ENCODE results near the gene C7orf57.

The C7orf57 gene

DNA sequence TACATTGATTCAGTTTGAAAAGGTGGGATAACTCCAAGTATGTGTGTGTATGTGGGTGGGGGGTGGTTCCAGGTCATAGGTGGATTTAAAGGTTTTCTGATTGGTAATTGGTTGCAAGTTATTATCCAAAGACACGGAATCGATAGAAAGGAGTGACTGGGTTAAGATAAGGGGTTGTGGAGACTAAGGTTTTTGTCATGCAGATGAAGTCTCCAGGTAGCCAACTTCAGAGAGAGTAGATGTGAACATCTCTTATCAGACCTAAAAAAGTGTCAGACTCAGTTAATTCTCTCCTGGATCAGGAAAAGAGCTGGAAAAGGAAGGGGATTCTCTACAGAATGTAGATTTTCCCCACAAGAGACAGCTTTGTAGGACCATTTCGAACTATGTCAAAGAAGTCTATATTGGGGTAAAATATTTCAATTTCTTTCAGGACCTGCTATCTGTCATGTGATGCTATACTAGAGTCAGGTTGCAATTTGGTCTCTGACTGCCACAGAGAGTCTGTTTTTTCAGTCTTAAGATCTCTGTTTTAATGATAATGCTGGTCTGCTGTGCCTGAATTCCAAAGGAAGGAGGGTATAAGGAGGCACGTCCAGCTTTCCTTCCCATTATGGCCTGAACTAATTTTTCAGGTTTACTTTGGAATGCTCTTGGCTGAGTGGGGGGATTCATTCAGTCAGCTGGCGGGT lies 3.6 kb downstream of the C7orf57 start:
- Histone ChIP-seq H3K4ac (ENCODE audit: low read depth in 1 of 2, low read length in 2 of 2) (no peak overlapping the region), H4K8ac (ENCODE audit: low read length) (no peak overlapping the region), H3K23ac (ENCODE audit: low read length in 2 of 2) (no peak overlapping the region), H3K18ac (ENCODE audit: low read depth in 1 of 2, low read length in 2 of 2) (no peak overlapping the region), H3K4me3 (ENCODE audit: insufficient read depth in 1 of 2, low read depth in 1 of 2, low read length in 2 of 2) (no peak overlapping the region), H3K36me3 (ENCODE audit: control insufficient read depth in 1 of 2, insufficient read depth in 2 of 2, low read depth in 1 of 2, low read length in 2 of 2) (no peaks in the 10 kb centered on the region), H3K14ac (ENCODE audit: low read length in 2 of 2) (no peak overlapping the region), H2AK5ac (ENCODE audit: low read length, severe bottlenecking) (no peak overlapping the region), H2BK12ac (ENCODE audit: low read length in 2 of 2) (no peak overlapping the region), H2BK120ac (ENCODE audit: low read depth, low read length) (no peak overlapping the region), H3K79me1 (replicated peaks; ENCODE audit: low read length, poor library complexity, severe bottlenecking) (no peaks in the 10 kb centered on the region), H3K9me3 (ENCODE audit: control insufficient read depth, low read length) (no peaks in the 10 kb centered on the region), H3K27me3 (ENCODE audit: control insufficient read depth in 1 of 2, insufficient read depth in 1 of 2, low read length in 2 of 2) (peaks cover 14 to 30% of the 10 kb centered on the region in 2 experiments), H2BK15ac (ENCODE audit: low read depth, poor library complexity, severe bottlenecking) (no peak overlapping the region), H4K91ac (ENCODE audit: low read length) (no peak overlapping the region), H3K9ac (ENCODE audit: low read length) (no peak overlapping the region), H3K4me2 (ENCODE audit: low read length, poor library complexity, severe bottlenecking) (no peak overlapping the region), H2AFZ (ENCODE audit: low read depth, low read length) (no peak overlapping the region), H2BK5ac (ENCODE audit: low read depth, low read length, poor library complexity, severe bottlenecking) (no peak overlapping the region), H3K27ac (ENCODE audit: low read length, poor library complexity, severe bottlenecking) (no peak overlapping the region), H3K4me1 (ENCODE audit: control insufficient read depth, insufficient read depth, low read depth, low read length) (peaks cover 17% of the 10 kb centered on the region)
- 21% methylated on average over 3 of the region's 5 CpGs for WGBS
- no peak for DNase-seq

DNA sequence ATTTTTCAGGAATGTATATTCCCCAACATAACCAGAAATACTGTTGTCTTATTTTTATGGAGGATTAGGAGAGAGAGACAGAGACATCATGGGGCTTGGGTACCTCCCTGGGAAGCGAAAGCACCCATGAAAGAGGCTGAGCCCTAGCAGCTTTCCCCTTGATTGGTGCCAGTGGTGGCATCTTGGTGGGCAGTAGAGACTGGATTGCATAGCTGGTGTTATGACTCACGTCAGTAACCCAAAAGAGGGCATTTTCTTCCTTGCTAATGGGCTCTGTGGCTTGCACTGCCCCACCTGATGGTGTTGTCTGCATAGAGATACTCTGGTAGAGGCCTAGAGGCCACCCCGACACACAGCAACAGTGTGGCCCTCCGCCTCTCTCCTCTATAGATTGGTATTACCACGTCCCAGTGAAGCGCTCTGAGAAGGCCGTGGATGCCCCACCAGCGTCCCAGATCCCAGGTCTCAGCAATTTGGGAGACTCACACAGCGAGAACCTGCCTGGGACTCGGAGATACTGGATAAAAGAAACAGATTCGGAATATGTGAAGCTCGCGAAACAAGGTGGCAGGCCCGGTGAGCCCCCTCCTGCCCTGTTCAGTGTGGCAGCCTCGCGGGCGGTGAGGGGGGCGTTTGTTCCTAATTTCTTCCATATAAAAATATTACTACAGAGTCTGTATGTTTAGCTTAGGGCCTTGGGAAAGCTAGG lies 5.8 kb downstream of the C7orf57 start:
- Histone ChIP-seq H3K9me3 (ENCODE audit: control insufficient read depth, low read length) (no peaks in the 10 kb centered on the region), H3K4ac (ENCODE audit: low read depth in 1 of 2, low read length in 2 of 2) (peak overlapping the region in 1 of 2 experiments; percentile 71), H2AK5ac (ENCODE audit: low read length, severe bottlenecking) (no peak overlapping the region), H2BK12ac (ENCODE audit: low read length in 2 of 2) (peak overlapping the region; percentile 59 to 69), H2BK5ac (ENCODE audit: low read depth, low read length, poor library complexity, severe bottlenecking) (no peak overlapping the region), H2BK15ac (ENCODE audit: low read depth, poor library complexity, severe bottlenecking) (peak overlapping the region; percentile 17), H3K27me3 (ENCODE audit: control insufficient read depth in 1 of 2, insufficient read depth in 1 of 2, low read length in 2 of 2) (peaks cover 8 to 20% of the 10 kb centered on the region in 2 experiments), H4K91ac (ENCODE audit: low read length) (peak overlapping the region; percentile 3), H3K27ac (ENCODE audit: low read length, poor library complexity, severe bottlenecking) (no peak overlapping the region), H3K79me1 (replicated peaks; ENCODE audit: low read length, poor library complexity, severe bottlenecking) (no peaks in the 10 kb centered on the region), H2AFZ (ENCODE audit: low read depth, low read length) (no peak overlapping the region), H4K8ac (ENCODE audit: low read length) (no peak overlapping the region), H3K4me3 (ENCODE audit: insufficient read depth in 1 of 2, low read depth in 1 of 2, low read length in 2 of 2) (no peak overlapping the region), H3K9ac (ENCODE audit: low read length) (no peak overlapping the region), H3K23ac (ENCODE audit: low read length in 2 of 2) (no peak overlapping the region), H3K18ac (ENCODE audit: low read depth in 1 of 2, low read length in 2 of 2) (peak overlapping the region in 1 of 2 experiments; percentile 79), H3K4me2 (ENCODE audit: low read length, poor library complexity, severe bottlenecking) (no peak overlapping the region), H3K36me3 (ENCODE audit: control insufficient read depth in 1 of 2, insufficient read depth in 2 of 2, low read depth in 1 of 2, low read length in 2 of 2) (no peaks in the 10 kb centered on the region), H3K14ac (ENCODE audit: low read length in 2 of 2) (no peak overlapping the region), H2BK120ac (ENCODE audit: low read depth, low read length) (no peak overlapping the region), H3K4me1 (ENCODE audit: control insufficient read depth, insufficient read depth, low read depth, low read length) (peaks cover 7% of the 10 kb centered on the region)
- no peak for DNase-seq
- 88% methylated on average over 13 of the region's 18 CpGs for WGBS

DNA sequence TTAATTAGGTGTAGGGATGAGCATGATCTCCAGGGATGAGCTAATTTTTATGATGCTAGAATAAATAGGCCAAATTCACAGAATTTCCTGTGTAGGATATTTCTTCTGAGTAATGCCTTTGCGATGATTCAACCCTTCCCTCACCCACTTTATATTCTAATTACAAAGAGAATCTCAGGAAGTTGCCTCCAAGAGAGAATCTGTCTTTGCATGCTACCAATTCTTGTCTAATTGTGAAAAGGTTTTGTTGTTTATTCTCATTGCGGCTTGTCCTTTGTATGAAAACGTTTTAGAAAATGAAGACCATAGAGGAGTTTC lies 6.3 kb downstream of the C7orf57 start:
- Histone ChIP-seq H3K23ac (ENCODE audit: low read length in 2 of 2) (no peak overlapping the region), H2BK120ac (ENCODE audit: low read depth, low read length) (no peak overlapping the region), H3K36me3 (ENCODE audit: control insufficient read depth in 1 of 2, insufficient read depth in 2 of 2, low read depth in 1 of 2, low read length in 2 of 2) (no peaks in the 10 kb centered on the region), H3K4me3 (ENCODE audit: insufficient read depth in 1 of 2, low read depth in 1 of 2, low read length in 2 of 2) (no peak overlapping the region), H4K91ac (ENCODE audit: low read length) (no peak overlapping the region), H4K8ac (ENCODE audit: low read length) (no peak overlapping the region), H3K27me3 (ENCODE audit: control insufficient read depth in 1 of 2, insufficient read depth in 1 of 2, low read length in 2 of 2) (peaks cover 3 to 16% of the 10 kb centered on the region in 2 experiments), H2AFZ (ENCODE audit: low read depth, low read length) (no peak overlapping the region), H3K4ac (ENCODE audit: low read depth in 1 of 2, low read length in 2 of 2) (no peak overlapping the region), H3K4me1 (ENCODE audit: control insufficient read depth, insufficient read depth, low read depth, low read length) (peaks cover 5% of the 10 kb centered on the region), H2BK5ac (ENCODE audit: low read depth, low read length, poor library complexity, severe bottlenecking) (no peak overlapping the region), H3K27ac (ENCODE audit: low read length, poor library complexity, severe bottlenecking) (no peak overlapping the region), H2AK5ac (ENCODE audit: low read length, severe bottlenecking) (no peak overlapping the region), H3K79me1 (replicated peaks; ENCODE audit: low read length, poor library complexity, severe bottlenecking) (no peaks in the 10 kb centered on the region), H3K18ac (ENCODE audit: low read depth in 1 of 2, low read length in 2 of 2) (no peak overlapping the region), H3K4me2 (ENCODE audit: low read length, poor library complexity, severe bottlenecking) (no peak overlapping the region), H3K14ac (ENCODE audit: low read length in 2 of 2) (no peak overlapping the region), H3K9me3 (ENCODE audit: control insufficient read depth, low read length) (no peaks in the 10 kb centered on the region), H2BK12ac (ENCODE audit: low read length in 2 of 2) (no peak overlapping the region), H3K9ac (ENCODE audit: low read length) (no peak overlapping the region), H2BK15ac (ENCODE audit: low read depth, poor library complexity, severe bottlenecking) (no peak overlapping the region)
- peak; percentile 59 for DNase-seq
- WGBS = 8% methylated on average over 2 of the region's 3 CpGs

DNA sequence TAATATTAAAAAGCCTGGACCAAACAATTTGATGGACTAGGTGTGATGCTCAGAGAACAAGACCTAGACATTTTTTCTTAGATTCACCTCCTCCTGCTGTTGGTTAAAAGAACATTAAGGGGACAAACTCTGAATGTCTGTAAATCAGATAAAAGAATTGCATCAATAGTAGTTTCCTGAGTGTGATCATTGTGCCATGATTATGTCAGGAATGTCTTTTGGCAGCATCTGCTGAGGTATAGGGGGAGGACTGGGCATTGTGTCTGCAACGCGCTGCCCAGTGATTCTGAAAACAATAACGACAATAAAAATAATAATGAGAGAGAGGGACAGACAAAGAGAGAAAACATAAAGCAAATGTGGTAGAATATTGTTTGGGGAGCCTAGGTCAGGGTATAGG lies 6.9 kb downstream of the C7orf57 start:
- Histone ChIP-seq H2BK5ac (ENCODE audit: low read depth, low read length, poor library complexity, severe bottlenecking) (no peak overlapping the region), H3K9ac (ENCODE audit: low read length) (no peak overlapping the region), H3K9me3 (ENCODE audit: control insufficient read depth, low read length) (no peaks in the 10 kb centered on the region), H3K4me3 (ENCODE audit: insufficient read depth in 1 of 2, low read depth in 1 of 2, low read length in 2 of 2) (no peak overlapping the region), H3K18ac (ENCODE audit: low read depth in 1 of 2, low read length in 2 of 2) (no peak overlapping the region), H2AFZ (ENCODE audit: low read depth, low read length) (no peak overlapping the region), H3K4ac (ENCODE audit: low read depth in 1 of 2, low read length in 2 of 2) (no peak overlapping the region), H3K14ac (ENCODE audit: low read length in 2 of 2) (no peak overlapping the region), H3K27ac (ENCODE audit: low read length, poor library complexity, severe bottlenecking) (no peak overlapping the region), H2AK5ac (ENCODE audit: low read length, severe bottlenecking) (no peak overlapping the region), H4K91ac (ENCODE audit: low read length) (no peak overlapping the region), H3K4me1 (ENCODE audit: control insufficient read depth, insufficient read depth, low read depth, low read length) (peaks cover 5% of the 10 kb centered on the region), H2BK120ac (ENCODE audit: low read depth, low read length) (no peak overlapping the region), H3K23ac (ENCODE audit: low read length in 2 of 2) (no peak overlapping the region), H4K8ac (ENCODE audit: low read length) (no peak overlapping the region), H3K36me3 (ENCODE audit: control insufficient read depth in 1 of 2, insufficient read depth in 2 of 2, low read depth in 1 of 2, low read length in 2 of 2) (no peaks in the 10 kb centered on the region), H3K79me1 (replicated peaks; ENCODE audit: low read length, poor library complexity, severe bottlenecking) (no peaks in the 10 kb centered on the region), H3K4me2 (ENCODE audit: low read length, poor library complexity, severe bottlenecking) (no peak overlapping the region), H2BK12ac (ENCODE audit: low read length in 2 of 2) (no peak overlapping the region), H2BK15ac (ENCODE audit: low read depth, poor library complexity, severe bottlenecking) (no peak overlapping the region), H3K27me3 (ENCODE audit: control insufficient read depth in 1 of 2, insufficient read depth in 1 of 2, low read length in 2 of 2) (peaks cover 0 to 12% of the 10 kb centered on the region in 2 experiments)
- 70% methylated on average over 3 of the region's 3 CpGs for WGBS
- peak; percentile 6 for DNase-seq
